Measurements from ENCODE around the gene A2ML1. TPM values are rescaled to one million over a fixed set of nuclear protein-coding genes. Genes with fewer than 3 reads are reported as not detected.

A2ML1 gene
- total RNA-seq, 1 experiment from 2014 or later: 3.3 TPM

DNA sequence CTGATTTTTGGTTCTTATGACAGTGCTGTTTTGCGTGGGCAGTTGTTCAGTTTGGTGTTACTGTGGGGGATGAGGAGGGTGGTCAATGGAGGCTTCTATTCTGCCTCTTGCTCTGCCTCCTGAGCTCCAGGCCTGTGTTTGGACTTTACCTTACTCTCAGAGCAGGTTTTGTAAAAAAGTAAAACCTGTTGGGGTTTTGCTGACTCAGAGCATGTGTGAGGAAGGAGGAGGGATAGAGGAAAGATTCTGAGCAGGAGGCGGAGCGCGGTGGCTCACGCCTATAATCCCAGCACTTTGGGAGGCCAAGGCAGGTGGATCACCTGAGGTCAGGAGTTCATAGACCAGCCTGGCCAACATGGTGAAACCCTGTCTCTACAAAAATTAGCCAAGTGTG is 6.7 kb downstream of the A2ML1 start:
- Histone ChIP-seq H3K4me1 (ENCODE audit: insufficient read depth, low read length, poor library complexity, severe bottlenecking) (no peaks in the 10 kb centered on the region), H3K27me3 (replicated peaks; ENCODE audit: insufficient read depth, low read depth, low read length, poor library complexity) (no peaks in the 10 kb centered on the region), H3K4me3 (ENCODE audit: low read depth, low read length, poor library complexity, severe bottlenecking) (no peak overlapping the region), H3K27ac (ENCODE audit: low read depth, low read length, poor library complexity, severe bottlenecking) (no peak overlapping the region), H3K9me3 (ENCODE audit: low read depth, low read length, poor library complexity, severe bottlenecking) (no peaks in the 10 kb centered on the region), H3K36me3 (ENCODE audit: insufficient read depth, low read length, poor library complexity, severe bottlenecking) (no peaks in the 10 kb centered on the region)
- ChIA-PET POLR2A (ENCODE audit: low non-redundant PET) (no interaction called here), CTCF (no interaction called here)
- TF ChIP-seq, protein P1, sequence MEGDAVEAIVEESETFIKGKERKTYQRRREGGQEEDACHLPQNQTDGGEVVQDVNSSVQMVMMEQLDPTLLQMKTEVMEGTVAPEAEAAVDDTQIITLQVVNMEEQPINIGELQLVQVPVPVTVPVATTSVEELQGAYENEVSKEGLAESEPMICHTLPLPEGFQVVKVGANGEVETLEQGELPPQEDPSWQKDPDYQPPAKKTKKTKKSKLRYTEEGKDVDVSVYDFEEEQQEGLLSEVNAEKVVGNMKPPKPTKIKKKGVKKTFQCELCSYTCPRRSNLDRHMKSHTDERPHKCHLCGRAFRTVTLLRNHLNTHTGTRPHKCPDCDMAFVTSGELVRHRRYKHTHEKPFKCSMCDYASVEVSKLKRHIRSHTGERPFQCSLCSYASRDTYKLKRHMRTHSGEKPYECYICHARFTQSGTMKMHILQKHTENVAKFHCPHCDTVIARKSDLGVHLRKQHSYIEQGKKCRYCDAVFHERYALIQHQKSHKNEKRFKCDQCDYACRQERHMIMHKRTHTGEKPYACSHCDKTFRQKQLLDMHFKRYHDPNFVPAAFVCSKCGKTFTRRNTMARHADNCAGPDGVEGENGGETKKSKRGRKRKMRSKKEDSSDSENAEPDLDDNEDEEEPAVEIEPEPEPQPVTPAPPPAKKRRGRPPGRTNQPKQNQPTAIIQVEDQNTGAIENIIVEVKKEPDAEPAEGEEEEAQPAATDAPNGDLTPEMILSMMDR (conservative IDR thresholded peaks at IDR 0.05; ENCODE audit: low read depth, low read length): no peak
- TF ChIP-seq EZH2 (IDR thresholded peaks at IDR 0.05; ENCODE audit: borderline replicate concordance, low read depth, low read length, poor library complexity, severe bottlenecking): no peak
- BruUV-seq (replicated peaks): no TSS peak
- intact Hi-C loops (cut with micrococcal nuclease; ENCODE audit: unreplicated experiment): no loop called here
- no peak for DNase-seq (ENCODE audit: low spot score)

DNA sequence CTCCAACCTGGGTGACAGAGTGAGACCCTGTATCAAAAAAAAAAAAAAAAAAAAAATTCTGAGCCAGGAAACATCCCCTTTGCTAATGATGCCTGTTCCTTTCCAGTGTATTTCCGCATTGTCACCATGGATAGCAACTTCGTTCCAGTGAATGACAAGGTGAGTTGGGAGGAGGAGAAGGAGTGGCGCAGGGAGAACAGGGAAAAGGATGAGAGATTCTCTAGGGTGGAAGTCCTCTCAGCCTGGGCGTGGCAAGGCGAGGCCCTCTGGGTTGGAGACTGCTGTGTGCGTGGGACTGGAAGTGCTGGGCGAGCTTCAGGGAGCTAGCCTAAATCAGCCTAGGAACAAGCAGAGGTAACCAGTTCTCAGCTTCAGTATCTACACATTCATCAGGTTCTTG is 7.2 kb downstream of the A2ML1 start:
- no peak for DNase-seq (ENCODE audit: low spot score)
- H3K9me3 ChIP-seq (ENCODE audit: low read depth, low read length, poor library complexity, severe bottlenecking): no peaks in the 10 kb centered on the region
- ChIA-PET CTCF (no interaction called here), POLR2A (ENCODE audit: low non-redundant PET) (no interaction called here)
- no peak for TF ChIP-seq EZH2 (IDR thresholded peaks at IDR 0.05; ENCODE audit: borderline replicate concordance, low read depth, low read length, poor library complexity, severe bottlenecking)
- TF ChIP-seq, protein P1 (conservative IDR thresholded peaks at IDR 0.05; ENCODE audit: low read depth, low read length): no peak
- H3K27me3 ChIP-seq (replicated peaks; ENCODE audit: insufficient read depth, low read depth, low read length, poor library complexity): no peaks in the 10 kb centered on the region
- intact Hi-C loops (cut with micrococcal nuclease; ENCODE audit: unreplicated experiment): no loop called here
- no TSS peak for BruUV-seq (replicated peaks)
- H3K4me1 ChIP-seq (ENCODE audit: insufficient read depth, low read length, poor library complexity, severe bottlenecking): no peaks in the 10 kb centered on the region
- no peak overlapping the region for H3K27ac ChIP-seq (ENCODE audit: low read depth, low read length, poor library complexity, severe bottlenecking)
- no peaks in the 10 kb centered on the region for H3K36me3 ChIP-seq (ENCODE audit: insufficient read depth, low read length, poor library complexity, severe bottlenecking)
- no peak overlapping the region for H3K4me3 ChIP-seq (ENCODE audit: low read depth, low read length, poor library complexity, severe bottlenecking)

GRCh38 chr12:8831116-8831515 is 8.7 kb downstream of the A2ML1 start:
- CTCF ChIA-PET: no interaction called here
- no peaks in the 10 kb centered on the region for H3K9me3 ChIP-seq (ENCODE audit: low read depth, low read length, poor library complexity, severe bottlenecking)
- H3K4me1 ChIP-seq (ENCODE audit: insufficient read depth, low read length, poor library complexity, severe bottlenecking): no peaks in the 10 kb centered on the region
- POLR2A ChIA-PET (ENCODE audit: low non-redundant PET): no interaction called here
- no peak for DNase-seq (ENCODE audit: low spot score)
- intact Hi-C loops (cut with micrococcal nuclease; ENCODE audit: unreplicated experiment): no loop called here
- no peak for TF ChIP-seq EZH2 (IDR thresholded peaks at IDR 0.05; ENCODE audit: borderline replicate concordance, low read depth, low read length, poor library complexity, severe bottlenecking)
- TF ChIP-seq, protein P1 (conservative IDR thresholded peaks at IDR 0.05; ENCODE audit: low read depth, low read length): no peak
- no peak overlapping the region for H3K4me3 ChIP-seq (ENCODE audit: low read depth, low read length, poor library complexity, severe bottlenecking)
- BruUV-seq (replicated peaks): no TSS peak
- H3K27ac ChIP-seq (ENCODE audit: low read depth, low read length, poor library complexity, severe bottlenecking): no peak overlapping the region
- no peaks in the 10 kb centered on the region for H3K27me3 ChIP-seq (replicated peaks; ENCODE audit: insufficient read depth, low read depth, low read length, poor library complexity)
- H3K36me3 ChIP-seq (ENCODE audit: insufficient read depth, low read length, poor library complexity, severe bottlenecking): no peaks in the 10 kb centered on the region
